T-helper 2 cell treated with Interferon-gamma antibody and Interleukin-4, amounts not matched to agents 100 ng/mL and 5 ng/mL, for 36 hours (primary cell): ENCODE measurements around the gene SSC5D. TPM values are rescaled to one million over a fixed set of nuclear protein-coding genes. Genes with fewer than 3 reads are reported as not detected.

Experiments used
- intact Hi-C: fragments of 100-400 bp; cut with micrococcal nuclease; formaldehyde crosslinking; loops from one replicate; pipeline ENCODE4 v1.15.1; 2023
- total RNA-seq: library from RNA; stranded (reverse); gene quantifications from 2 replicates; pipeline ENCODE4 v1.2.3, GENCODE V29; 2022

SSC5D gene
- total RNA-seq, 1 donor from 2014 or later: 0.23 TPM

DNA sequence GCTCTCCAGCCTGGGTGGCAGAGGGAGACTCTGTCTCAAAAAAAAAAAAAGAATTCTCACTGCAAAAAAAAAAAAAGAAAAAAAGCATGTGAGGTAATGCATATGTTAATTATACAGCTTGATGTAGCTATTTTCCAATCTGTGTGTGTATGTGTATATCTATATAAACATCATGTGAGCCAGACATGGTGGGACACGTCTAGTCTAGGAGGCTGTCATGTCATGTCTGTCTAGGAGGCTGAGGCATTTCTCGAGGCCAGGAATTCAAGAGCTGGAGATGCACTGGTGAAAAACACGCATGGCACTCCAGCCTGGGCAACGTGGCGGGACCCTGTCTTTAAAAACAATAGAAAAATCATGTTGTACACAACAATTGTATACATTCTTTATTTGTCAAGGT lies 64.0 kb downstream of the SSC5D start:
- intact Hi-C loops: no loop called here

- intact Hi-C loops: no loop called here
Observed at GRCh38 chr19:55552620-55553019, 64.4 kb downstream of the SSC5D start.

GRCh38 chr19:55553217-55554182 lies 65.3 kb downstream of the SSC5D start:
- intact Hi-C loops: no loop called here

GRCh38 chr19:55554302-55554701 lies 66.1 kb downstream of the SSC5D start:
- intact Hi-C loops: no loop called here

- intact Hi-C loops: no loop called here
Observed at GRCh38 chr19:55554741-55555152, 66.5 kb downstream of the SSC5D start.

DNA sequence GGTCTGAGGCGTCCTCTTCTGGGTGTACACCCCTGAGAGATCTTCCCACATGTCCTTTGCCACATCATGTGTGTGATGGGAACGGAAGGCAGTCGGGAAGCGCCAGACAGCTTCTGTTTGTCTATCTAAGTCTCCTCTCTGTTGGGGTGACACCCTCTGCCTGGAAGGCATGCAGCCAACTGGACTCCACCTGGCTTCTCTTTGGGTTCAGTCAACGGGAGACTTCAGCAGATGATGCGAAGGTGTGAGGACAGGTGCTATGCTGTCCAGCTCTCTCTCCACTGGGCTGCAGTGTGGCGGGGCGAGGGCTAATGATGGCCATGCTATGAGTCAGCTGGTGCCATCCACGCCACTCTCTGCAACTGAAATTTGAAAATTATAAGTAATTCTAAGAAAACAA lies 71.4 kb downstream of the SSC5D start:
- intact Hi-C loops: no loop called here

GRCh38 chr19:55563261-55563690 lies 75.0 kb downstream of the SSC5D start:
- intact Hi-C loops: no loop called here

DNA sequence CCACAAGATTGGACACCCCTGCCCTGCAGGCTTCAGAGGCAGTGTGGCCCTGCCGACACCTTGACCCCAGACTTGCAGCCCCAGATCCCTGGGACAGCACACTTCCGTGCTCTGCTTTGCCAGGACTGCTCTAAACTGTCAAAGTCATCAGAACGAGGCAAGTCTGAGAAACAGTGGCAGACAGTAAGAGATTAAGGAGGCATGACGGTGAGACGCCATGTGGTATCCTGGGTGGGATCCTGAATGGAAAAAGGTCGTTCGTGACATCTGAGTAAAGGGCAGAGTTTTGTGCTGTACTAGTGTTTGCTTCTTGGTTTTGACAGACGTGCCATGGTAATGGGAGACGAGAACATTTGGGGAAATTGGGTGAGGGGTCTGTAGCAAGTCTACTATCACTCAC lies 78.6 kb downstream of the SSC5D start:
- intact Hi-C loops: no loop called here

GRCh38 chr19:55567708-55568328 lies 79.6 kb downstream of the SSC5D start:
- intact Hi-C loops: no loop called here

Other genes starting within 250 kb of the SSC5D start
- gene PPP6R1, start 229.4 kb upstream of the SSC5D start, total RNA-seq: 218 and 224 TPM in 2 replicates
- 35.6 and 35.7 TPM in 2 replicates for gene HSPBP1, start 208.3 kb upstream of the SSC5D start, total RNA-seq
- 4.9 and 5.3 TPM in 2 replicates for gene BRSK1, start 204.4 kb upstream of the SSC5D start, total RNA-seq
- 0.39 and 0.89 TPM in 2 replicates for gene TMEM150B, start 163.1 kb upstream of the SSC5D start, total RNA-seq
- gene KMT5C, start 148.6 kb upstream of the SSC5D start, total RNA-seq: 17.5 and 18.9 TPM in 2 replicates
- gene COX6B2, start 133.7 kb upstream of the SSC5D start, total RNA-seq: 0.45 and 0.64 TPM in 2 replicates
- not detected in 2 replicates for gene GARIN5B, start 125.2 kb upstream of the SSC5D start, total RNA-seq
- 0.55 and 0.61 TPM in 2 replicates for gene IL11, start 118.0 kb upstream of the SSC5D start, total RNA-seq
- not detected in 2 replicates for gene TMEM190, start 111.6 kb upstream of the SSC5D start, total RNA-seq
- gene TMEM238, start 104.1 kb upstream of the SSC5D start, total RNA-seq: 10.3 and 11.7 TPM in 2 replicates
- gene RPL28, start 102.5 kb upstream of the SSC5D start, total RNA-seq: 2,481 and 2,547 TPM in 2 replicates
- gene UBE2S, start 80.6 kb upstream of the SSC5D start, total RNA-seq: 213 and 217 TPM in 2 replicates
- gene SHISA7, start 45.1 kb upstream of the SSC5D start, total RNA-seq: not detected in 2 replicates
- 23.2 and 25.3 TPM in 2 replicates for gene ISOC2, start 26.8 kb upstream of the SSC5D start, total RNA-seq
- not detected in 2 replicates for gene C19orf85, start 23.7 kb upstream of the SSC5D start, total RNA-seq
- gene ZNF628, start 11.8 kb upstream of the SSC5D start, total RNA-seq: 6.6 and 10.3 TPM in 2 replicates
- gene NAT14, start 3.2 kb upstream of the SSC5D start, total RNA-seq: 9.3 and 12.3 TPM in 2 replicates
- not detected in 2 replicates for gene SBK2, start 48.7 kb downstream of the SSC5D start, total RNA-seq
- not detected in 2 replicates for gene SBK3, start 57.1 kb downstream of the SSC5D start, total RNA-seq
- gene ZNF579, start 92.4 kb downstream of the SSC5D start, total RNA-seq: 6.5 and 6.7 TPM in 2 replicates
- 14.4 and 14.7 TPM in 2 replicates for gene FIZ1, start 111.1 kb downstream of the SSC5D start, total RNA-seq
- 21.0 and 21.2 TPM in 2 replicates for gene ZNF524, start 111.9 kb downstream of the SSC5D start, total RNA-seq
- gene ZNF865, start 117.2 kb downstream of the SSC5D start, total RNA-seq: 12.3 and 13.2 TPM in 2 replicates
- gene ZNF784, start 136.1 kb downstream of the SSC5D start, total RNA-seq: 4.9 and 5.0 TPM in 2 replicates
- gene ZNF580, start 152.6 kb downstream of the SSC5D start, total RNA-seq: 29.9 and 30.8 TPM in 2 replicates
- gene ZNF581, start 155.2 kb downstream of the SSC5D start, total RNA-seq: 21.0 and 22.4 TPM in 2 replicates
- gene CCDC106, start 159.8 kb downstream of the SSC5D start, total RNA-seq: 6.5 and 7.0 TPM in 2 replicates
- gene U2AF2, start 166.6 kb downstream of the SSC5D start, total RNA-seq: 298 and 303 TPM in 2 replicates
- 58.3 and 59.3 TPM in 2 replicates for gene EPN1, start 186.8 kb downstream of the SSC5D start, total RNA-seq
- gene NLRP9, start 250.0 kb downstream of the SSC5D start, total RNA-seq: not detected in 2 replicates